Kidney (tissue), 14 donors: ENCODE data around the gene PTGER1. TPM values are rescaled to one million over a fixed set of nuclear protein-coding genes. Genes with fewer than 3 reads are reported as not detected.

Experiments used
- DNase-seq, 5 donors: peaks; one replicate each; pipeline ENCODE4 v3.0.0-alpha.2; 2013 to 2020
- FAIRE-seq: peaks from 2 replicates; lab custom pipeline; 2012; peaks lifted over from hg19 to GRCh38; lab: Jason Lieb, UNC
- H3K27ac ChIP-seq, 2 donors: one replicate each; pipeline ENCODE4 v1.7.0; 2013; ENCODE audit warnings: low read depth in 2 of 2, low read length in 2 of 2, inconsistent platforms in 1 of 2
- H3K27me3 ChIP-seq: one replicate; pipeline ENCODE4 v1.7.1; 2013; ENCODE audit warnings: low read length, inconsistent platforms; ENCODE audit not compliant: control insufficient read depth, insufficient read depth
- H3K36me3 ChIP-seq, 3 donors: one replicate each; pipeline versions ENCODE4 v1.7.0 to v1.7.1; 2013; ENCODE audit warnings: low read length in 3 of 3, control low read depth in 1 of 3, inconsistent platforms in 1 of 3; ENCODE audit not compliant: insufficient read depth in 3 of 3, control insufficient read depth in 2 of 3
- H3K4me1 ChIP-seq, 3 donors: one replicate each; pipeline versions ENCODE4 v1.7.0 to v1.7.1; 2013; ENCODE audit warnings: low read length in 3 of 3, inconsistent platforms in 1 of 3, low read depth in 1 of 3; ENCODE audit not compliant: control insufficient read depth in 2 of 3, insufficient read depth in 2 of 3
- H3K4me3 ChIP-seq, 3 donors: one replicate each; pipeline versions ENCODE4 v1.7.0 to v1.8.1; 2013; ENCODE audit warnings: low read length in 3 of 3, control low read depth in 1 of 3, inconsistent platforms in 1 of 3
- H3K9ac ChIP-seq, 3 donors: one replicate each; pipeline versions ENCODE4 v1.7.0 to v1.7.1; 2013; ENCODE audit warnings: low read length in 3 of 3, control low read depth in 1 of 3, inconsistent platforms in 1 of 3
- H3K9me3 ChIP-seq, 3 donors: one replicate each; pipeline versions ENCODE4 v1.7.0 to v1.7.1; 2013; ENCODE audit warnings: low read length in 3 of 3, control low read depth in 1 of 3, inconsistent platforms in 1 of 3; ENCODE audit not compliant: control insufficient read depth in 2 of 3, insufficient read depth in 1 of 3
- CTCF ChIP-seq: IDR thresholded peaks from 3 replicates; pipeline ENCODE4 v1.5.1; 2012; ENCODE audit warnings: mild to moderate bottlenecking, moderate library complexity, borderline replicate concordance; ENCODE audit not compliant: insufficient read depth; ENCODE audit errors: extremely low read depth
- intact Hi-C: fragments of 100-400 bp; cut with DNase I; formaldehyde crosslinking; loops from one replicate; pipeline ENCODE4 v1.11.1; 2022
- polyA plus RNA-seq: library from polyadenylated mRNA; stranded (reverse); fragments of 350-450 nt; fragmentation: Illumina TruSeq; extraction: RNeasy Lipid Tissue Mini Kit (QIAGEN cat#74804); gene quantifications from one replicate; pipeline ENCODE4 v1.2.3, GENCODE V29; 2014; ENCODE audit warnings: low read depth, low replicate concordance; ENCODE audit not compliant: insufficient read depth
- total RNA-seq: library from RNA; stranded (reverse); fragmentation: NEBNext Ultra II Directional; extraction: Animal tissue kit (Norgen Biotek cat#: 25700); gene quantifications from one replicate; pipeline ENCODE4 v1.2.1, GENCODE V29; 2021
- donor health status: control.
- donor health status: control.
- donor health status: control.
- donor health status: control.
- donor health status: control.
- donor health status: DM: yes; HTN: yes; CAD: no.
- donor health status: Normal renal cell carcinoma (clear cell type).

The PTGER1 gene
- total and polyA plus RNA-seq, 2 donors from 2014 or later, result 14.3 to 19.0 TPM

DNA sequence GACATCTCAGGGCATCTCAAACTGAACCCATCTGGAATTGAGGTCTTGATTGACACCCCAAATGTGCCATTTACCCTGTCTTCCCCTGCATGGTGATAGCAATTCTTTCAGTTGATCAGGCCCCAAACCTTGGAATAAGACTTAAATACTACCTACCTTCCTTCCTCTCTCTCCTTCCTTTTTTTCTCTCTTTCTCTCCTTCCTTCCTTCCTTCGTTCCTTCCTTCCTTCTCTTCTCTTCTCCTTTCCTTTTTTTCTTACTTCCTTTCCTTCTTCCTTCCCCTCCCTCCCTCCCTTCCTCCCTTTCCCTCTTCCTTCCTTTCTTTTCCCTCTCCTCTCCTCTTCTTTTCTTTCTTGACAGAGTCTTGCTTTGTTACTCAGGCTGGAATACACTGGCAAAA lies 28.1 kb upstream of the PTGER1 start:
- intact Hi-C loops, result no loop called here
- Histone ChIP-seq H3K27ac (no peak overlapping the region), H3K4me1 (no peaks in the 10 kb centered on the region), H3K4me3 (no peak overlapping the region), H3K27me3 (no peaks in the 10 kb centered on the region), H3K9ac (no peak overlapping the region), H3K9me3 (no peaks in the 10 kb centered on the region), H3K36me3 (no peaks in the 10 kb centered on the region)
- FAIRE-seq (no peak), DNase-seq (no peak)
- TF ChIP-seq CTCF, result no peak

DNA sequence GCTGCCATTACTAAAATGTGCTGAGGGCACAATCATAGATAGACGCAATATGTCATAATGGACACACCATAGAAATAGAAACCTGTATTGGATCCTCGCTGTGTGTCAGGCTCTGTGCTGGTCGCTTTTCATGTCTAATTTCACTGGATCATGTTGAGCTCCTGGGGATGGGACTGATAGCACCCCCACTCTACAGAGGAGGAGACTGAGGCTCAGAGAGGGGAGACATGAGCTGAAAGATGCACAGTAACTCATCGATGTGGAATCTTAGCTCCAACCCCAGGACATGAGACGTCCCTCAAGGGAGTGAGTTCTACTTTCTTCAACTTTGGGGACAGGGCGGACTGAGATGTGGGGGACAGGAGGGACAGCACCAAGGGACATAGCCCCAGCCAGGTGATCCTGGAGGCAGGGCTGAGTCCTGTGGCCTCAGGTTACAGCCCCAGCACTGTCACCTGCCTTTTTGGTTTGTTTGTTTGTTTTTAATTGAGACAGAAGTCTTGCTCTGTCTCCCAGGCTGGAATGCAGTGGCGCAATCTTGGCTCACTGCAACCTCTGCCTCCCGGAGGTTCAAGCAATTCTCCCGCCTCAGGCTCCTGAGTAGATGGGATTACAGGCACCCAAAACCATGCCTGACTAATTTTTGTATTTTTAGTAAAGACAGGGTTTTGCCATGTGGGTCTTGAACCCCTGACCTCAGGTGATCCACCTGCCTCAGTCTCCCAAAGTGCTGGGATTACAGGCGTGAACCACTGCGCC lies 27.4 kb upstream of the PTGER1 start:
- no peak for FAIRE-seq
- intact Hi-C loops, result no loop called here
- no peak for DNase-seq

DNA sequence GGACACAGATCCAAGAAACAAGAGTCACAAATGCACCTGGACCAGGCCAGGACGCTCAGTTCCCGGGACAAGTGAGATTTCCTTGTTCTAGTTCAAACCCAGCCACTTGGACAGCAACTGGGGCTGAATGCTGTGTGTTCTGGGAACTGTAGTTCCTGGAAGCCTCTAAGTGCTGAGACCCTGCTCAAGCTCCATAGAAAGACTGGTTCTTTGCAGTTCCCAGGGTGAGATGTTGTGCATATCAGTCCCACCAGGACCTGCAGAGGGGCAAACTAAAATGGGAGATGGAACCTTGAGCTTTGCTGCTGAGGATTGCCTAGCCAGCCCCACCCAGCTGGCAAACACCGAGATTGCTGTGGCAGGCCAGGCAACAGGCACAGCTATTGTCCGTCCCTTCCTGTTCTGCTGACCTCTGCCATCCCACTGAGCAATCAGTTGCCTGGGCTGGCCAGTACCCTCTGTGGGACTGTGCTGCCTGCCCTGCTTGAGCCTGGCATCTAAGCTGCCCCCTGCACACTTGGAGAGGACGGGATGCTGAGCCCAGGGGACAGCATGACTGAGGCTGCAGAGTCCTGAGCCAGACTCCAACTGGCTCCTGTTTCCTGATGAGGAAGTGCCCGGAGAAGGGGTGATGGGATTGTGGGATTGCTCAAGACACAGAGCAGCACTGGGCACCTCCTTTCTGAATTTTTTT lies 22.2 kb upstream of the PTGER1 start:
- H3K27me3 ChIP-seq, result no peaks in the 10 kb centered on the region
- FAIRE-seq (no peak), DNase-seq (peak in 2 of 5 donors; percentile 43 to 45)
- H3K9ac ChIP-seq, result peak overlapping the region in 1 of 3 donors; percentile 36
- no peaks in the 10 kb centered on the region for H3K9me3 ChIP-seq
- TF ChIP-seq CTCF, result no peak
- no peaks in the 10 kb centered on the region for H3K36me3 ChIP-seq
- H3K4me3 ChIP-seq, result no peak overlapping the region
- peak overlapping the region; percentile 61 to 87 for H3K27ac ChIP-seq
- H3K4me1 ChIP-seq, result peaks cover 2 to 17% (median 15%) of the 10 kb centered on the region in 3 donors
- intact Hi-C loops, result no loop called here

More for the DNA sequence above, 27.4 kb upstream of the PTGER1 start:
- Histone ChIP-seq H3K9ac (no peak overlapping the region), H3K4me1 (peaks cover 0 to 1% (median 0%) of the 10 kb centered on the region in 3 donors), H3K4me3 (no peak overlapping the region), H3K27me3 (no peaks in the 10 kb centered on the region), H3K9me3 (no peaks in the 10 kb centered on the region), H3K36me3 (no peaks in the 10 kb centered on the region), H3K27ac (no peak overlapping the region)
- TF ChIP-seq CTCF, result no peak
